PC-9 (cell line): ENCODE results near the gene YY1. TPM values are rescaled to one million over a fixed set of nuclear protein-coding genes. Genes with fewer than 3 reads are reported as not detected.

Experiments used
- BruUV-seq: library from RNA; stranded (reverse); fragments of 400-500 nt; replicated peaks from 2 replicates; lab custom pipeline; 2021; lab: Mats Ljungman, UMichigan
- CTCF ChIA-PET: fragments of 300-600 bp; sonication (Branson Sonifier 250); formaldehyde crosslinking; loops from one replicate; lab custom pipeline; 2022; ENCODE audit warnings: antibody characterized with exemption; lab: Charles Lee
- POLR2A ChIA-PET: fragments of 300-600 bp; sonication (Branson Sonifier 250); formaldehyde crosslinking; loops from one replicate; lab custom pipeline; 2022; ENCODE audit warnings: antibody characterized with exemption; ENCODE audit not compliant: unreplicated experiment; lab: Charles Lee
- DNase-seq, 2 experiments: peaks; one replicate each; pipeline versions ENCODE4 v3.0.0 to v3.0.0-alpha.2; 2015 to 2022; ENCODE audit warnings: mixed read lengths in 1 of 2
- H2AFZ ChIP-seq: fragments of 200-600 bp; sonication (generic); 2 replicates; pipeline ENCODE4 v1.8.1; 2017; ENCODE audit warnings: antibody characterized with exemption
- H3F3A ChIP-seq: fragments of 200-600 bp; sonication (generic); 2 replicates; pipeline ENCODE4 v1.8.1; 2017; ENCODE audit warnings: antibody characterized with exemption, mild to moderate bottlenecking, low read depth; ENCODE audit not compliant: insufficient read depth
- H3K27ac ChIP-seq: fragments of 200-600 bp; sonication (generic); 2 replicates; pipeline ENCODE4 v1.6.1; 2016; ENCODE audit warnings: mixed run types
- H3K27me3 ChIP-seq: fragments of 200-600 bp; sonication (generic); 2 replicates; pipeline ENCODE4 v1.6.1; 2016; ENCODE audit warnings: low read depth, mixed run types; ENCODE audit not compliant: insufficient read depth
- H3K36me3 ChIP-seq: fragments of 200-600 bp; sonication (generic); 2 replicates; pipeline ENCODE4 v1.6.1; 2016; ENCODE audit warnings: low read depth, mixed run types
- H3K4me1 ChIP-seq: fragments of 200-600 bp; sonication (generic); replicated peaks from 2 replicates; pipeline ENCODE4 v1.6.1; 2016; ENCODE audit warnings: mixed run types; ENCODE audit not compliant: insufficient read depth
- H3K4me2 ChIP-seq: fragments of 200-600 bp; sonication (generic); 2 replicates; pipeline ENCODE4 v1.6.1; 2017; ENCODE audit warnings: mixed run types
- H3K4me3 ChIP-seq: fragments of 200-600 bp; sonication (generic); 2 replicates; pipeline ENCODE4 v1.6.1; 2016; ENCODE audit warnings: mixed run types
- H3K79me2 ChIP-seq: fragments of 200-600 bp; sonication (generic); 2 replicates; pipeline ENCODE4 v1.6.1; 2017; ENCODE audit warnings: low read depth, mixed run types
- H3K9me2 ChIP-seq: fragments of 200-600 bp; sonication (generic); 2 replicates; pipeline ENCODE4 v1.8.1; 2017; ENCODE audit warnings: mild to moderate bottlenecking; ENCODE audit not compliant: insufficient read depth
- H3K9me3 ChIP-seq: fragments of 200-600 bp; sonication (generic); 2 replicates; pipeline ENCODE4 v1.8.1; 2016; ENCODE audit warnings: low read depth; ENCODE audit not compliant: insufficient read depth
- H4K20me1 ChIP-seq: fragments of 200-600 bp; sonication (generic); 2 replicates; pipeline ENCODE4 v1.8.1; 2017; ENCODE audit not compliant: insufficient read depth
- CTCF ChIP-seq: fragments of 200-600 bp; sonication (generic); conservative IDR thresholded peaks from 2 replicates; pipeline ENCODE4 v1.6.1; 2017; ENCODE audit warnings: mixed run types, antibody characterized with exemption, mild to moderate bottlenecking, moderate library complexity
- EZH2 ChIP-seq: fragments of 200-600 bp; sonication (generic); IDR thresholded peaks from 2 replicates; pipeline ENCODE4 v1.8.0; 2017; ENCODE audit warnings: antibody characterized with exemption, low read depth
- intact Hi-C: fragments of 100-400 bp; cut with micrococcal nuclease; formaldehyde crosslinking; loops from one replicate; pipeline ENCODE4 v1.10.0; 2022; ENCODE audit not compliant: unreplicated experiment
- total RNA-seq: library from RNA; stranded (reverse); gene quantifications from 2 replicates; pipeline ENCODE4 v1.2.3, GENCODE V29; 2021

The YY1 gene
- total RNA-seq, 1 experiment from 2014 or later, result 32.3 TPM

- no peaks in the 10 kb centered on the region for H3K79me2 ChIP-seq
- no peaks in the 10 kb centered on the region for H3F3A ChIP-seq
- H3K36me3 ChIP-seq, result no peaks in the 10 kb centered on the region
- no peak overlapping the region for H2AFZ ChIP-seq
- intact Hi-C loops, result no loop called here
- no peak overlapping the region for H3K4me2 ChIP-seq
- H3K9me2 ChIP-seq, result no peaks in the 10 kb centered on the region
- CTCF ChIA-PET, result no interaction called here
- BruUV-seq, result no TSS peak
- H3K4me1 ChIP-seq, result no peaks in the 10 kb centered on the region
- H3K9me3 ChIP-seq, result no peaks in the 10 kb centered on the region
- no peak overlapping the region for H3K27ac ChIP-seq
- TF ChIP-seq EZH2, result no peak
- no peak for TF ChIP-seq CTCF
- no peak overlapping the region for H3K4me3 ChIP-seq
- DNase-seq, result no peak
- H3K27me3 ChIP-seq, result no peaks in the 10 kb centered on the region
- no peaks in the 10 kb centered on the region for H4K20me1 ChIP-seq
- POLR2A ChIA-PET, result interaction anchor here (0.6 to 0.7 kb wide), 2 partner anchors 29 to 1539 kb away, joined by 3 to 9 read pairs; no protein-coding TSS in a partner anchor
These were observed 16.5 kb upstream of the YY1 start for GRCh38 chr14:100222224-100223093.

GRCh38 chr14:100223332-100224201 lies 15.4 kb upstream of the YY1 start:
- H3K9me2 ChIP-seq, result no peaks in the 10 kb centered on the region
- no peaks in the 10 kb centered on the region for H3K27me3 ChIP-seq
- BruUV-seq, result no TSS peak
- intact Hi-C loops, result no loop called here
- ChIA-PET CTCF (no interaction called here), POLR2A (no interaction called here)
- TF ChIP-seq CTCF, result no peak
- DNase-seq, result no peak
- no peak overlapping the region for H3K4me2 ChIP-seq
- H3K79me2 ChIP-seq, result no peaks in the 10 kb centered on the region
- no peak overlapping the region for H3K27ac ChIP-seq
- H4K20me1 ChIP-seq, result no peaks in the 10 kb centered on the region
- H3K36me3 ChIP-seq, result no peaks in the 10 kb centered on the region
- H3K9me3 ChIP-seq, result no peaks in the 10 kb centered on the region
- no peak overlapping the region for H2AFZ ChIP-seq
- no peak overlapping the region for H3K4me3 ChIP-seq
- H3F3A ChIP-seq, result no peaks in the 10 kb centered on the region
- H3K4me1 ChIP-seq, result no peaks in the 10 kb centered on the region

- H3F3A ChIP-seq, result no peaks in the 10 kb centered on the region
- H2AFZ ChIP-seq, result no peak overlapping the region
- no peaks in the 10 kb centered on the region for H3K27me3 ChIP-seq
- TF ChIP-seq EZH2 (no peak), CTCF (no peak)
- no peaks in the 10 kb centered on the region for H3K9me3 ChIP-seq
- no peak for DNase-seq
- CTCF ChIA-PET, result no interaction called here
- H3K27ac ChIP-seq, result no peak overlapping the region
- intact Hi-C loops, result no loop called here
- no peaks in the 10 kb centered on the region for H3K9me2 ChIP-seq
- no peak overlapping the region for H3K4me2 ChIP-seq
- no peaks in the 10 kb centered on the region for H3K4me1 ChIP-seq
- no peaks in the 10 kb centered on the region for H3K36me3 ChIP-seq
- H3K79me2 ChIP-seq, result no peaks in the 10 kb centered on the region
- H3K4me3 ChIP-seq, result no peak overlapping the region
- no TSS peak for BruUV-seq
- no peaks in the 10 kb centered on the region for H4K20me1 ChIP-seq
- POLR2A ChIA-PET, result no interaction called here
These were observed 14.6 kb upstream of the YY1 start for GRCh38 chr14:100224229-100224866.
